Measurements from ENCODE around the gene PIK3CD. TPM values are rescaled to one million over a fixed set of nuclear protein-coding genes. Genes with fewer than 3 reads are reported as not detected.

PIK3CD gene
- total RNA-seq, 1 experiment from 2014 or later = 23.1 TPM

- 0 out of 2 replicates have a peak, but pooled peaks cover 2% of the 10 kb centered on the region for H3K4me1 Mint-ChIP-seq
- no peak for DNase-seq (ENCODE audit: low spot score)
- no peak overlapping the region for H3K4me3 Mint-ChIP-seq
- CTCF ChIA-PET = interaction anchor here (5.6 kb wide), 1 partner anchor 8 kb away, joined by 28 read pairs; no protein-coding TSS in a partner anchor
- peak overlapping the region; percentile 73 for H3K27ac Mint-ChIP-seq
- no peak for TF ChIP-seq GTF2I (CRISPR knock-in tag; conservative IDR thresholded peaks at IDR 0.05)
- TF ChIP-seq AFF4 (CRISPR knock-in tag; IDR thresholded peaks at IDR 0.05; ENCODE audit: borderline replicate concordance) = no peak
- no peak for TF ChIP-seq ETV6 (CRISPR knock-in tag; IDR thresholded peaks at IDR 0.05)
- TF ChIP-seq, protein P1, sequence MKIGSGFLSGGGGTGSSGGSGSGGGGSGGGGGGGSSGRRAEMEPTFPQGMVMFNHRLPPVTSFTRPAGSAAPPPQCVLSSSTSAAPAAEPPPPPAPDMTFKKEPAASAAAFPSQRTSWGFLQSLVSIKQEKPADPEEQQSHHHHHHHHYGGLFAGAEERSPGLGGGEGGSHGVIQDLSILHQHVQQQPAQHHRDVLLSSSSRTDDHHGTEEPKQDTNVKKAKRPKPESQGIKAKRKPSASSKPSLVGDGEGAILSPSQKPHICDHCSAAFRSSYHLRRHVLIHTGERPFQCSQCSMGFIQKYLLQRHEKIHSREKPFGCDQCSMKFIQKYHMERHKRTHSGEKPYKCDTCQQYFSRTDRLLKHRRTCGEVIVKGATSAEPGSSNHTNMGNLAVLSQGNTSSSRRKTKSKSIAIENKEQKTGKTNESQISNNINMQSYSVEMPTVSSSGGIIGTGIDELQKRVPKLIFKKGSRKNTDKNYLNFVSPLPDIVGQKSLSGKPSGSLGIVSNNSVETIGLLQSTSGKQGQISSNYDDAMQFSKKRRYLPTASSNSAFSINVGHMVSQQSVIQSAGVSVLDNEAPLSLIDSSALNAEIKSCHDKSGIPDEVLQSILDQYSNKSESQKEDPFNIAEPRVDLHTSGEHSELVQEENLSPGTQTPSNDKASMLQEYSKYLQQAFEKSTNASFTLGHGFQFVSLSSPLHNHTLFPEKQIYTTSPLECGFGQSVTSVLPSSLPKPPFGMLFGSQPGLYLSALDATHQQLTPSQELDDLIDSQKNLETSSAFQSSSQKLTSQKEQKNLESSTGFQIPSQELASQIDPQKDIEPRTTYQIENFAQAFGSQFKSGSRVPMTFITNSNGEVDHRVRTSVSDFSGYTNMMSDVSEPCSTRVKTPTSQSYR (CRISPR knock-in tag; IDR thresholded peaks at IDR 0.05) = no peak
- no peak for TF ChIP-seq FOXK1 (CRISPR knock-in tag; IDR thresholded peaks at IDR 0.05)
- TF ChIP-seq PREB (CRISPR knock-in tag; IDR thresholded peaks at IDR 0.05; ENCODE audit: borderline replicate concordance) = no peak
- TF ChIP-seq AR (CRISPR knock-in tag; IDR thresholded peaks at IDR 0.05) = no peak
- TF ChIP-seq CDX4 (CRISPR knock-in tag; IDR thresholded peaks at IDR 0.05; ENCODE audit: borderline replicate concordance) = no peak
- TF ChIP-seq NFE2L1 (CRISPR knock-in tag; IDR thresholded peaks at IDR 0.05) = no peak
- TF ChIP-seq GRHL2 (CRISPR knock-in tag; IDR thresholded peaks at IDR 0.05; ENCODE audit: insufficient replicate concordance, severe bottlenecking) = no peak
- TF ChIP-seq OVOL2 (CRISPR knock-in tag; IDR thresholded peaks at IDR 0.05; ENCODE audit: borderline replicate concordance) = no peak
- TF ChIP-seq, protein P2, sequence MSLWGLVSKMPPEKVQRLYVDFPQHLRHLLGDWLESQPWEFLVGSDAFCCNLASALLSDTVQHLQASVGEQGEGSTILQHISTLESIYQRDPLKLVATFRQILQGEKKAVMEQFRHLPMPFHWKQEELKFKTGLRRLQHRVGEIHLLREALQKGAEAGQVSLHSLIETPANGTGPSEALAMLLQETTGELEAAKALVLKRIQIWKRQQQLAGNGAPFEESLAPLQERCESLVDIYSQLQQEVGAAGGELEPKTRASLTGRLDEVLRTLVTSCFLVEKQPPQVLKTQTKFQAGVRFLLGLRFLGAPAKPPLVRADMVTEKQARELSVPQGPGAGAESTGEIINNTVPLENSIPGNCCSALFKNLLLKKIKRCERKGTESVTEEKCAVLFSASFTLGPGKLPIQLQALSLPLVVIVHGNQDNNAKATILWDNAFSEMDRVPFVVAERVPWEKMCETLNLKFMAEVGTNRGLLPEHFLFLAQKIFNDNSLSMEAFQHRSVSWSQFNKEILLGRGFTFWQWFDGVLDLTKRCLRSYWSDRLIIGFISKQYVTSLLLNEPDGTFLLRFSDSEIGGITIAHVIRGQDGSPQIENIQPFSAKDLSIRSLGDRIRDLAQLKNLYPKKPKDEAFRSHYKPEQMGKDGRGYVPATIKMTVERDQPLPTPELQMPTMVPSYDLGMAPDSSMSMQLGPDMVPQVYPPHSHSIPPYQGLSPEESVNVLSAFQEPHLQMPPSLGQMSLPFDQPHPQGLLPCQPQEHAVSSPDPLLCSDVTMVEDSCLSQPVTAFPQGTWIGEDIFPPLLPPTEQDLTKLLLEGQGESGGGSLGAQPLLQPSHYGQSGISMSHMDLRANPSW (CRISPR knock-in tag; conservative IDR thresholded peaks at IDR 0.05; ENCODE audit: low read depth) = no peak
- TF ChIP-seq, protein P3, sequence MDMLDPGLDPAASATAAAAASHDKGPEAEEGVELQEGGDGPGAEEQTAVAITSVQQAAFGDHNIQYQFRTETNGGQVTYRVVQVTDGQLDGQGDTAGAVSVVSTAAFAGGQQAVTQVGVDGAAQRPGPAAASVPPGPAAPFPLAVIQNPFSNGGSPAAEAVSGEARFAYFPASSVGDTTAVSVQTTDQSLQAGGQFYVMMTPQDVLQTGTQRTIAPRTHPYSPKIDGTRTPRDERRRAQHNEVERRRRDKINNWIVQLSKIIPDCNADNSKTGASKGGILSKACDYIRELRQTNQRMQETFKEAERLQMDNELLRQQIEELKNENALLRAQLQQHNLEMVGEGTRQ (CRISPR knock-in tag; IDR thresholded peaks at IDR 0.05) = no peak
- no peak for TF ChIP-seq PRRX2 (CRISPR knock-in tag; IDR thresholded peaks at IDR 0.05)
- peaks cover 9% of the 10 kb centered on the region for H3K9me3 Mint-ChIP-seq
- H3K36me3 Mint-ChIP-seq = peaks cover 55% of the 10 kb centered on the region
- POLR2A ChIA-PET = interaction anchor here (0.7 kb wide), 1 partner anchor 117 kb away, joined by 3 read pairs; no protein-coding TSS in a partner anchor
- no peaks in the 10 kb centered on the region for H3K27me3 Mint-ChIP-seq (ENCODE audit: low read depth)
- no peak for ATAC-seq
These were observed 77.1 kb downstream of the PIK3CD start for GRCh38 chr1:9728451-9729295.
